H1 (cell line): ENCODE measurements around the gene C5orf15. TPM values are rescaled to one million over a fixed set of nuclear protein-coding genes. Genes with fewer than 3 reads are reported as not detected.

ENCODE experiments used
- PHF8 ChIP-seq: fragments of 200-600 bp; sonication (generic); conservative IDR thresholded peaks from 2 replicates; pipeline ENCODE4 v1.7.1; 2012; ENCODE audit warnings: low read depth, mild to moderate bottlenecking, inconsistent platforms, low read length, moderate library complexity
- SP2 ChIP-seq: IDR thresholded peaks from 2 replicates; pipeline ENCODE4 v1.6.1; 2012; ENCODE audit warnings: mild to moderate bottlenecking, low read length, inconsistent platforms
- polyA plus RNA-seq, 7 experiments: library from polyadenylated mRNA; depleted of rRNA in 3 of 7; stranded (reverse) in 5 of 7; unstranded in 2 of 7; fragments of >200 nt in 5 of 7; fragments of 200-250 nt in 2 of 7; gene quantifications; 1 replicate in 5 of 7; 2 replicates in 1 of 7; 4 replicates in 1 of 7; pipeline versions ENCODE4 v1.2.1 to v1.2.3, GENCODE V29; 2011 to 2013; ENCODE audit warnings: missing spikeins in 2 of 7, mixed read lengths in 2 of 7
- total RNA-seq: library from RNA; stranded (reverse); fragmentation: NEBNext Ultra II Directional; extraction: Animal tissue kit (Norgen Biotek cat#: 25700); gene quantifications from 2 replicates; pipeline ENCODE4 v1.2.1, GENCODE V29; 2021
- TF ChIP-seq, protein P1 (sequence below): IDR thresholded peaks from 2 replicates; pipeline ENCODE4 v1.6.1; 2011; ENCODE audit warnings: low read length, improper control_type of control experiment

C5orf15 gene
- total and polyA plus RNA-seq, 2 of the 8 experiments (the other 6 are each of a cell fraction or from before 2014, with no cell fraction given): 31.7 to 39.3 TPM

DNA sequence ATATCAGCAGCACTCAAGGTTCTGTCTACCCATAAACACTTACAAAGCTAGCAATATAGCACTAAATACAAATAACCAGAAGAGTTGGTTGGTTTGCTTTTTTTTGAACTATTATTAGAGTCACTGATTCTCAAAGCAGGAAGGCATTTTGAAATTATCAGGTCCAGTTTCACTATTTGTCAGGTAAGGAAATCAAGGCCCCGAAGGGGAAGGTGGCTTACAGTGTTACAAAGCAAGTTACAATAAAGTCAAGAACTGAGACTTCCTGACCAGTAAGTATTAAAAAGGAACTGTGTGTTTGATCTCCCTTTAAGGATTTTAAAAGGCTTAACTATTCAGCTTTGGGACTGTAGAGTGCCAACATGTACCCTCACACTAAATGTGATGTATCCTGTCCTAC is 10.8 kb downstream of the C5orf15 start (continued):
- no peak for TF ChIP-seq PHF8
- TF ChIP-seq, protein P1, sequence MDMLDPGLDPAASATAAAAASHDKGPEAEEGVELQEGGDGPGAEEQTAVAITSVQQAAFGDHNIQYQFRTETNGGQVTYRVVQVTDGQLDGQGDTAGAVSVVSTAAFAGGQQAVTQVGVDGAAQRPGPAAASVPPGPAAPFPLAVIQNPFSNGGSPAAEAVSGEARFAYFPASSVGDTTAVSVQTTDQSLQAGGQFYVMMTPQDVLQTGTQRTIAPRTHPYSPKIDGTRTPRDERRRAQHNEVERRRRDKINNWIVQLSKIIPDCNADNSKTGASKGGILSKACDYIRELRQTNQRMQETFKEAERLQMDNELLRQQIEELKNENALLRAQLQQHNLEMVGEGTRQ: no peak
- no peak for TF ChIP-seq SP2
